NCI-H2081 (cell line): ENCODE measurements around the gene CLEC16A.
"Not testable (repeated sequence)": the region's sequence is repeated elsewhere in the genome, so short reads cannot be mapped to it uniquely, and the experiment has no call there.

Experiments used
- DNase-seq, 2 experiments: peaks; one replicate each; lab custom pipeline; 2025; lab: John Stamatoyannopoulos, UW

The CLEC16A gene

DNA sequence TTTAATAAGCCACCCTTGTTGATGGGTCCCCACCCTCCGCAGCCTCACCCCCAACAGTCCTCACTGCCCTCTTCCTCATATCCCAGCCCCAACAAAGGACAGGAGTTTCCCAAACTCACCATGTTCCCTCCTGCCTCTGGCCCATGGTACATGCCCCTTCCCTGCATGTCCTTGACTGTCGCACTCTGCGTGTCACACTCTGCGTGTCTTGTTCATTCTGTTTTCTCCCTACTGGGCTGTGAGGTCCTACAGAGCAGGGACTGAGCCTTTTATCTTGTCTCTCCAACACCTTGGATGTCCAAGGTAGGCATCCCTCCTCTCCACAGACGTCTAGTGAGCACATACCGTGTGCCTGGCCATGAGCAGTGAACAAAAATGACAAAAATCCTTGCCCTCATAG lies 156.9 kb downstream of the CLEC16A start:
- no peak for DNase-seq

DNA sequence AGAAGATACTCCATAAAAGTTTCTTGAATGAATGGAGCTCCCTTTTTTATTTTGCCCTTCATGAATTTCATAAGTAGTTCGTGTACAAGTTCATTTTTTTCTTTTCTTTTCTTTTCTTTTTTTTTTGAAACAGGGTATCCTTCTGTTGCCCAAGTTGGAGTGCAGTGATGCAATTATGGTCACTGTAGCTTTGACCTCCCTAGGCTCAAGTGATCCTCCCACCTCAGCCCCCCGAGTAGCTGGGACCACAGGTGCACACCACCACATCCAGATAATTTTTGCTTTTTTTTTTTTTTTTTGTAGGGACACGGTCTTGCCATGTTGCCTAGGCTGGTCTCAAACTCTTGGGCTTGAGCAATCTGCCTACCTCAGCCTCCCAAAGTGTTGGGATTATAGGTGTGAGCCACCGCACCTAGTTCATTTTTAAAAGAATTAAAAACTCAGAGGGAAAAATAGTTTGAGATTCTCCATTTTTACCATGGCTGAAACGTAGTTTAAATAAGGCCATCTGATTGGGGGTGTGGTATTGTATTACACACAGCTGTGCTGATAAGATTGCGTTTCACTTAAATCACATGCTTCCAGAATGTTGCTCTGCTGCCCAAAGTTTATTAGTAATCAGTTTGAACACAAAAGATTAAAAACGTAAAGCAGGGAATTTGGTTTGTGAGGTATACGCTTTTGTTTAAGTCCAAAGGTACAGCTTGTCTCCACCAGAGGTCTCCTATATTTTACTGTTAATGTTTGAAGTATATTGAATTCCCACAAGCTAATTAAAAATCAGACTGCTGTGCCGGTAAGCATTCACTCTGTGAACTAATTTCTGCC lies 157.5 kb downstream of the CLEC16A start:
- no peak for DNase-seq

DNA sequence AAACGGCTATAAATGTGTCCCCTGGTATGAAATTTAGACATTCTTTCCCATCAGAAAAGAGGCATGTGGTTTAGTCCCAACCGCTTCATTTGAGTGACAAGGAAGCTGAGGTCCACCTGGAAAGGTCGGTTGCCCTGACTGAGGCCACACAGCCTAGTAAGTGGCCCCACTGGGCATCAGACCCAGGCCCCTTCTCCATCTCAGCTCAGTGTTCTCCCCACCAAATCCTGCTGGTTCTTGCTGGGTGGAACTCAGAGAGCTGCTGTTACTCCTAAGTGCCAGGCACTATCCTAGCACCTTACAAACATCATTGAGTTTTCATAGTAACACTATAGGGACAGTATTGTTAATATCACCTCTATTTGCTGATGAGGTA lies 158.1 kb downstream of the CLEC16A start:
- DNase-seq, result no peak

DNA sequence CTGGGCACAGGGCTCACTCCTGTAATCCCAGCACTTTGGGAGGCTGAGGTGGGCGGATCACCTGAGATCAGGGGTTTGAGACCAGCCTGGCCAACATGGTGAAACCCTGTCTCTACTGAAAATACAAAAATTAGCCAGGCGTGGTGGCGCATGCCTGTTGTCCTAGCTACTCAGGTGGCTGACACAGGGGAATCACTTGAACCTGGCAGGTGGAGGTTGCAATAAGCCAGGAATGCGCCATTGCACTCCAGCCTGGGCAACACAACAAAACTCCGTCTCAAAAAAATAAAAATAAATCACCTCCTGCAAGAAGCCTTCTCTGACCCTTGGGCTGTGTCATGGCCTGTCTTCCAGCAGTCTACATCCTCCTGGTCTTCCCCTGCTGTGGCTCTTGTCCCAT lies 158.9 kb downstream of the CLEC16A start:
- not testable (repeated sequence) for DNase-seq

DNA sequence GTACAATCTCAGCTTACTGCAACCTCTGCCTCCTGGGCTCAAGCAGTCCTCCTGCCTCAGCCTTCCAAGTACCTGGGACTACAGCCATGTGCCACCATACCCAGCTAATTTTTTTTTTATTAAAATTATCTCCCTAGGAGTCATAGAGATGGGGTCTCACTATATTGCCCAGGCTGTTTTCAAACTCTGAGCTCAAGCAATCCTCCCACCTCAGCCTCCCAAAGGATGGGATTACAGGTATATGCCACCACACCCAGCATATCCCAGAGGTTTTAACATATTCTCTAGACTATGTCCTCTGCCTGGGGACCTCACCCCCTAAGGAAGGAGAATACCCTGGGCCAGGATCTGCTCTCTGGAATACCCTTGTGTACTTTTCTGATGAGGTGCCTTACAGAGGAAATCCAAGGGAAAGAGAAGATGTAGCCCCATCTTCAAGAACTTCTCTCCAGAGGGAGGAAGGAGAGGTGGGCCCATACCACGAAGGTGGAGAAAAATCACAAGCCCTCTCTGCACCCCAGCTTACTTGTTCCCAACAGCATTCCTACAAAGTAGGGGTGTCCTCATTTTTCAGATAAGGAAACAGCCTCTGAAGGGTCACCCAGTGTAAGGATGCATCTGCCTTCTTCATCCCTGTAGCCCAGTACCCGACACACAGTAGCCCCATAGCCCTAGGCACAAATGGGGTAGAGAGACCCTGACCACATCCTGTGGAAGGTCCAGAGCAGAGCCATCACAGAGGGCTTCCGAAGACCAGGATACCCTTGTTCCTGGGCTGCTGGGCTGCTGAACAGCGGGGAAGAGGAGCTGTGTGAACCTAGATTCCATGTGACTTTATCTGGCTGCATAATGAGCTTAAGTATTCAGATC lies 160.0 kb downstream of the CLEC16A start:
- no peak for DNase-seq

DNA sequence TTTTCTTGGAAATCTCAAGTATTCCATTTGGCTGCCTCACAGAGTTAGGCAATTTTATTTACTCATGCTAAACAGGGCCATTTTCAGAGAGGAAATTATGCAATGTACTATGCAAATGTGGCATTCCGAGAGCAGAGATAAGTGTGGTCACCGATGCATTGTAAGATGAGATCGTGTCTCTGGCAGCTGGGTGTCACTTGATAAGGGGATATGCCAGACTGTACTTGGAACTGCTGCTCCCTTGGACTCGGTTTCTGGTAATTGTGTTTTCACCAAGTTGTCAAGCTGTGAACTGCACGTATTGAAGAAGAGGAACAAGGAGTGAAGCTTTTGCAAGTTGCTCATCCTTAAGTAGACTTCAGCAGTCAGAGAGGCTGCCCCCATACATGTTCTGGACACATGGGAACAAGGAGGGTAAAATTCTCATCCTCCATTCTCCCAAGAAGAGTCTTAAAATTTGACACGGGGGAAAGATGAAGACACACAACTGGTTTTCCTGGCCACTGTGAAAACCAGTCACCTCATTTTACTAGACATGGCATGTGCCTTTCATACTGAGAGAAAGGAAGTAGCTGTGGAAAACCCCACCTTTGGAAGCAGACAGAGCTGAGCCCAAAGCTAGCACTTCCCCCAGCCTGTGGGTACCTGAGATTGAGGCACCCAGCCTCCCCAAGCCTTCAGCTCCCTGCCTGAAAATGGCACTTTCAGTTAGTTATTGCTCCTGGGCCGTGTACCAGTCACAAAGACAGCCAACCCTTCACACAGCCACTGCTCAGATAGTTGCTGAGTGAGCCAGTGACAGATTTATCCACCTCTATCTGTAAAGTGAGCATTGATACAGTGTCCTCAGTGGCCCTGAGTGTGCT lies 160.9 kb downstream of the CLEC16A start:
- no peak for DNase-seq

DNA sequence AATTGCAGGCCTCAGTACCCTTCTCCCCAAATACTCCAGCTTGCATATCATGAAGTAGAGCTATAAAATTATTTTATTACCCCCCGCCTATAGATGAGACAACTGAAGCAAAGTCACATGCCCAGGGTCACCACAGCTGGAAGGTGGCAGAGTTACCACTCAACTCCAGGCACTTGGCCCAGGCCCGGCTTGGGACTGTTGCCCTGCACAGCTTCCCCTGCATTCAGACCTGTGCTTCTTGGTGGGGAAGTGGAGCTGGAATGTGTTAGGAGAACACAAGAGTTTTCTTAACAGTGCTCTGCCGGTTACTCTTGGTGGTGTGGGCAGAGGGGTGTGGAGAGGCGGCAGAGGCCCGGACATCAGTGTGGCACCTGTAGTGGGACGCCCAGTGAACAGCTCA lies 162.4 kb downstream of the CLEC16A start:
- no peak for DNase-seq

DNA sequence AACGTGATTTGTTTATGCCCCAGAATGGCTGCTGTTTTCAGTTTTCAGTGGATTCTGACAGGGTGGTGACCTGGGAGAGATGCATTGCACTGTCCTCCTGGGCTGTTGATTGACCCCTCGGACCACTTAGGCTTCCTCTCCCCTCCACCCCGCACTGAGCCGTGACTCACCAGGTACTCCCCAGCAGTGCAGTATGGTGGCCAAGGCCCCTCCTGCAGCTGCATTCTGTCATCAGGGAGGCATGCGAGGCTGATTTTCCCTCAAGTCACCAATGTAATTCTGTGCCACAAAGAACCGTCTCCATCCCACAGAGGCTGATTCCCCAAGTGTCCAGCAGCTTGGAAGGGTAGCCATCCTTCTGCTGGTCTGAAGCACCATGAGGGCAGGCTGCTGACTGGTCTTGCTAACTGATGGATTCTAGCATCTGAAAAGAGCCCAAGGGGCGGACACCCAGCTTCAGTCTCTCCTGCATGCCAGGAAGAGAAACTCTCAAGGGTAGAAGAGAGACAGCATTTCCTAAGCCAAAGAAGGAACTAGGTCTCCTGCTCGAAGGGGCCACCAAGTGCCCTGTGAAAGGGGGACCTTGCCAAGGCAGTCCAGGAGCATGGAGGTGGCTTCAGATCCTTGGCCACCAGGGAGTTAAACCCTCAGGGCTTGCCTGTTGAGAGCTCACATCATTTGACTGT lies 163.6 kb downstream of the CLEC16A start:
- DNase-seq, result no peak

DNA sequence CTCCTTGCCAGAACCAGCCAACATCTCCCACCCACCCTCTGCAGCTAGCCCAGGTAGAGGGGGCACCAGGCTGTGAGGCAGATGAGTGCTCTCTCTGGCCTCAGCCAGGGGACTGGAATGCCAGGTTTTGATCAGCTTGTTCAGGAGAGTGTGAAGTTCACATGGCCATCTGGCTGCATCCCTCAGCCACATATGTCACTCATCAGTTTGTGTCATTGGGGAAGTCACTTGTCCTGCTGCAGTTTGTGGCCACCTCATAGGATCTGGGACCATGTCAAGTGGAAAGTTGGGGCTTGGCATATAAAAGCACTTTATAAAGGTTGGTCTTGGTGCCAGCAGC lies 164.1 kb downstream of the CLEC16A start:
- no peak for DNase-seq

DNA sequence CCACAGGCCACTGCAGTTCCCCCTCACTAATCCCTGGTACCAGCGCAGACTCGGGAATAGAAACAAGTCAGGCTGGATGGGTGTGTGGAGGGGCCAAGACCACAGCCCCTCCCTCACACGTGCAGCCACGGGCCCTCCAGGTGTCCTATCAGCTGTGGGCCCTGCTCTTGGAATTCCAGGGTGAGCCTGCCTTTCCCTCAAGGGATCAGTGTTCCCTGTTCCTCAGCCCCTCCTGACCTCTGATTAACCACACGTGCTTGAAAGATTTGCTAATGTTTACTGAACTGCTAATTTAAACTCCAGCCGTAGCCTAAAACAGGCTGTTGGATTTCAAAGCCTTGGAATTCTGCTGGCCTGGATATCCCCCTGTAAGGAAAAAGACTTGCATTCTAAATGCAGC lies 165.2 kb downstream of the CLEC16A start:
- no peak for DNase-seq

DNA sequence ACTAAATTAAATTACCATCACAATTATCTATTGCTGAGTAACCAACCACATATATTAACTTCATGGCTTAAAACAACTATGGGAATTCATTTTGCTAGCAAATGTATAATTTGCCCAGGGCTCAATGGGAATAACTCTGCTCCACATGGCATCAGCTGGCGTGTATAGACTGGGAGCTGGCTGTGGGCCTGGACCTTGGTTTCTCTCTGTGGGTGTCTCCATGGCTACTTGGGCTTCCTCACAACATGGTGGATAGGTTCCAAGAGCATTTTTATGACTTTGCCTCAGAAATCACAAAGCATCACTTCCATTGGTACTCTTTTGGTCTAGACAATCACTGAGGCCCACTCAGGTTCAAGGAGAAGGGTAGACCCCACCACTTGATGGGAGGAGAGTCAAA lies 166.8 kb downstream of the CLEC16A start:
- no peak for DNase-seq

DNA sequence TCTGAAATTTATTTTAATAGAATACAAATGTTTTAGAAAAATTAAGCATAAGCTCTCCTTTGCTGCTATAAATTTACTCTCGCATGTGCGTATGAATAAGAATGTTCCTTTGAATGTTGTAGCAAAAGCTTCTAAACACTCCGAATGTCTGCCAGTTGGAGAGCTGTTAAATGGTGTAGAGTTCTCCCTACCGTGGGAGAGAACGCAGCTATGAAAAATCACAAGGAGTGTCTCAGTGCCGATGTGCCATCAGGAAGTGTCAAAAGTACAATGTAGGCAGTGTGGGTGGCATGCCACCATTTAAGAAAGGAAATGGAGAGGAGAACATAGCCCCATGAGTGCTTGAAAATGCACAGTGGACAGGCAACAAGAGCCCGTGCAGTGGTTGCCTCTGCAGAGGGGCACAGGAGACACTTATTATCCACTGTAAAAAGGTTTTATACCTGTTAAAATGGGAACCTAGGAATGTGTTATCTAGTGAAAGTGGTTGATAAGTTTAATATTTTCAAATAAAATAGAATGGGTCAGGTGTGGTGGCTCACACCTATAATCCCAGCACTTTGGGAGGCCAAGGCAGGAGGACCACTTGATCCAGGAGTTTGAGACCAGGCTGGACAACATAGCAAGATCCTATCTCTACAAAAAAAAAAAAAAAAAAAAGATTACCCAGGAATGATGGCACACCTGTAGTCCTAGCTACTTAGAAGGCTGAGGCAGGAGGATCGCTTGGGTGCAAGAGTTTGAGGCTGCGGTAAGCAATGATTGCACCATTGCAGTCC lies 167.7 kb downstream of the CLEC16A start:
- no peak for DNase-seq

DNA sequence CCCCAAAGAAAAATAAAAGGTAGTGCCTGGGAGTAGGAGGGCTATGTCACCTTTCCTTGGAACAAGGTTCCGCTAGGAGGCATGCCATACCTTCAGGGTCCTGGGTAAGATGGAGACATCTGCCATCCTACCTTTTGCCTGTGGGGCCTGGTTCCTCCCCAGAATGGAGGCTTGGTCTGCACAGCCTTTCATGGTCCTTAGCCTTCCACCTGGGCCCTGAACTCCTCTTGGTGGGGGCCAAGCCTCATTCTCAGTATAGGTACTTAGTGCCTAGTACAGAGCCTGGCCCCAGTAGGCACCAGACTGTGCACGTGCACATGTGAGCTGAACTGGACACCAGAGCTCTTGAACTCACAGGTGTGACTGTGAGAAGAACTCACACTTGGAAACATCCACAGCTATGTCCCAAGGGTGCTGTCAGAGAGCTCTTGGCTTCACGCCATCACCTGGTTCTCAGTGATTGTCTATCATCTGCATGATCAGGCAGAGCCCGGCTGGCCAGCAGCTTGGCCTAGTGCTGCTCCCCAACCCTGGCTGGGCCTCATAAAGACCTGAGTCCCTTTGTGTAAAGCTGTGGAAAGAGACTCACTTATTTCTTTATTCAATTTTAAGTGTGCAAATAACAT lies 168.5 kb downstream of the CLEC16A start:
- peak in 1 of 2 experiments; percentile 46 for DNase-seq

DNA sequence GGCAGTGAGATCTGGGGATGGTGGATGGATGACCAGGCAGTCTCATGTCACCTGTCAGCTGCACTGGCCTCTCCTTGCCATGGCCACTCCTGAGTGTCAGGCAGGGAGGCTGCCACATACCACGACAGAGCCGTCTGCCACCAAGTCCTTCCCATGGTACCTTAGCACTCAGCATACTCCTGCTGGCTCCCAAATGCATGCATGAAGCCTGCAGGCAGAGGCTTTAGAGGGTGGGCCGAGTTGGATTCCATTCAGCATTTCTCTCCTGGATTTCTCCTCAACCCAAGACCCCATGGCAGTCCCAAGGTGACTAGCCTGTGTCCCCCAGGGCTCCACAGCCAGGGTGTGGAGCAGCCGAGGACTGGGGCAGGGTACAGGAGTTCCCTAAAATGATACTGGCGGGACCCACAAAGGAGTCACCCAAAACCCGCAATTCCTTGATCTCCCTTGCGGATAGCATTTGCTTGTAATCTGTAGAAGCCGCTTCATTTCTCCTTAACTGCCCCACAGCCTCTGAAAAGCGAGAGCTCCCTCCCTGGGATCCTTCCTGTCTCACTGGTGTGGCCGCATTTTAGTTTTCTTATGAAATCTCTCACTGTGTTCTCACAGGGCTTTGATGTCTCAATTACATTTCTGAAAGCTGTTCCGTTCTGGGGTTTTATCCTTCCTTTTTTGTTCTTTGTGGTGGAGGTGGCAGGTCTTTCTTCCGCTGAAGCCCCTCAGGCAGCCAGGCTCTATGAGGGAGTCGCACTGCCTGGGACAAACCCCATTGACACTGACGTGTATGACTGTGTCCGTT lies 170.2 kb downstream of the CLEC16A start:
- no peak for DNase-seq

DNA sequence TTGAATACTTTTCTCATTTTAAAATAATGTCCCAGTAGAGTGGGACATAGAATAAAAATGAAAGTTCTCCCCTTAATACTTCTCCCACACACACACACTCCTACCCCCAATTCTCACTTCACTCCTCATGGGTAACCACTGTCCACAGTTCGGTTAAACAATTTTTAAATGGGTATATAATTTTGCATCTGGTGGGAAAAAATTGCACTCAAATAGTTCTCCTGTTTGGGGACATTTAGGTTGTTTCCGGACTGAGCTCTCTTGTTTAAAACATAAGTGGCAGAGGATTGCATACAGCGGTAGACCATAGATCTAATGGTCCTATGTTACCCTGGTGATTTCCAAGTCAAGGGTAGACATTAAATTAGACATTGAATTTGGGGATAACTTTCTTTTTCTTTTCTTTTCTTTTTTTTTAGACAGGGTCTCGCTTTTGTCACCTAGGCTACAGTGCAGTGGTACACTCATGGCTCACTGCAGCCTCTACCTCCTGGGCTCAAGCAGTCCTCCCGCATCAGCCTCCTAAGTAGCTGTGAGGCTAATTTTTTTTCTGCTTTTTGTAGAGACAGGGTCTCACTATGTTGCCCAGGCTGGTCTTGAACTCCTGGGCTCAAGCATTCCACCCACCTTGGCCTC lies 173.3 kb downstream of the CLEC16A start:
- no peak for DNase-seq

DNA sequence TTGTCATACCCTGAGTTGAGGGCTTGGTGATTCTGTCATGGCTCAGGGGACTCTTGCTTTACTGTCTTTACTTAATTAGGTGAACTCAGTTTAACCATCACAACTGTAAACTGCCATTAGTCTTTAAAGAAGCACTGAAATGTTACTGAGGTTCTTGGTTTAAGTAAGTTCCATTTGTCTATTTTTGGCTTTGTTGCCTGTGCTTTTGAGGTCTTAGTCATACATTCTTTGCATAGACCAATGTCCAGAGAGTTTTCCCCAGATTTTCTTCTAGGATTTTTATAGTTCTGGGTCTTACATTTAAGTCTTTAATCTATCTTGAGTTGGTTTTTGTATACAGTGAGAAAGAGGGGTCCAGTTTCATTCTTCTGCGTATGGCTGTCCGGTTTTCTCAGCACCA lies 174.1 kb downstream of the CLEC16A start:
- DNase-seq, result no peak

DNA sequence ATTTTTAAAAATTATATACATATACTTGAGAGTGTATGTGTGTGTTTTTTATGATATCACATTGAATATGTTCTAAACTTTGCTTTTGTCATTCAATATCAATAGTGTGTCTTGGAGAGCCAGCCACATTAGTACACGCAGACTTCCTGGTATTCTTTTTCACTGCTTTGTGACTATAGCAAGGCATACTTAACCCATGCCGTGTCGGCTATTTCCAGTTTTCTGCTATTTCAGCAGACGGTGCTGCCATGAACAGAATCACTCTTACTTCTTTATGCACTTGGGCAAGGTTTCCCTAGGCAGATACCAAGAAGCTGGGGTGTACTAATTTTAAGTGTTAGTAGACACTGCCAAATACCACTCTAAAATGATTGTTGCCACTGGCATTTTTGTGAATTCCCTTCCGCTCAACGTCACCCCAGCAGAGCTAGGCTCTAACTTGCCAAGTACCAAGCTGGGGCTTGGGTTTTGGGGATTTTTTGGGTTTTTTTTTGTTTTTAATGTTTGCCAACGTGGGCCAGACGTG lies 176.8 kb downstream of the CLEC16A start:
- no peak for DNase-seq

DNA sequence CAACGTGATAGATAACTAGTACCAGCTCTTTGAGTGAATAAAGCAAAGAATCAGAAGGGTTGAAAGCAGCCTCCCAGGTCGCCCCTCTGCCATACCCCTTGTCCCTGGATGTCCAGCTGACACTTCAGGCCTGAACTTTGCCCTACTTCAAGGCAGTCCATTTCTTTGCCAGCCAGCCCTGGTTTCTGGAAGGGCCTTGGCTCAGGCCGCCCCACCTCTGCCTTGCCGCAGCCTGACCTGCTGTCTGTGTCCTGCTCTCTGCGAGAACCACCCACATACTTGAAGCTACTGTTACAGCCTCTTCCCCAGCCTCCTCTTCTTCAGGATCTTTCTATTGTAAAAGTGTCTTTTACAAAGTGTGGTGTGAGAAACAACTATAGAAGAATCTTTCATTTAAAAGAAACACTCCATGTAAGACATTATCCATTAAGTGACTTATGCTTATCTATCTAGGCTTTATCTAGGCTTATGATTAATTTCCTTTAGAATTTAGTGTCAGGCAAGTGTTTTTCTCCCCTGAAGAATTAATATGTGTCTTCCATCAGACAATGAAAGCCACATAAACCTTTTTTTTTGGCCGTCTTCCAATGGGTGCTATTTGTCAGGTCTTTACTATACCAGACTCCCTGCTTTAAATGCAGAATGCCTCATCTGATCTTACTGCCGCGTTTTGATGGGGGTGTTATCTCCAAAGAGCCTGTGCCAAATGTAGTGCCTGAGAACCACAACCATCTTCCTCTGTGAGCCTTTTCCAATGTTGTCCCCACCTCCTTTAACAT lies 177.7 kb downstream of the CLEC16A start:
- peak in 1 of 2 experiments; percentile 7 for DNase-seq
